ENCODE data around the gene MUTYH.
A peak's percentile ranks its signal among the peaks of the same experiment; 100 is the strongest.
"Not testable (repeated sequence)": the region's sequence is repeated elsewhere in the genome, so short reads cannot be mapped to it uniquely, and the experiment has no call there.

MUTYH gene

DNA sequence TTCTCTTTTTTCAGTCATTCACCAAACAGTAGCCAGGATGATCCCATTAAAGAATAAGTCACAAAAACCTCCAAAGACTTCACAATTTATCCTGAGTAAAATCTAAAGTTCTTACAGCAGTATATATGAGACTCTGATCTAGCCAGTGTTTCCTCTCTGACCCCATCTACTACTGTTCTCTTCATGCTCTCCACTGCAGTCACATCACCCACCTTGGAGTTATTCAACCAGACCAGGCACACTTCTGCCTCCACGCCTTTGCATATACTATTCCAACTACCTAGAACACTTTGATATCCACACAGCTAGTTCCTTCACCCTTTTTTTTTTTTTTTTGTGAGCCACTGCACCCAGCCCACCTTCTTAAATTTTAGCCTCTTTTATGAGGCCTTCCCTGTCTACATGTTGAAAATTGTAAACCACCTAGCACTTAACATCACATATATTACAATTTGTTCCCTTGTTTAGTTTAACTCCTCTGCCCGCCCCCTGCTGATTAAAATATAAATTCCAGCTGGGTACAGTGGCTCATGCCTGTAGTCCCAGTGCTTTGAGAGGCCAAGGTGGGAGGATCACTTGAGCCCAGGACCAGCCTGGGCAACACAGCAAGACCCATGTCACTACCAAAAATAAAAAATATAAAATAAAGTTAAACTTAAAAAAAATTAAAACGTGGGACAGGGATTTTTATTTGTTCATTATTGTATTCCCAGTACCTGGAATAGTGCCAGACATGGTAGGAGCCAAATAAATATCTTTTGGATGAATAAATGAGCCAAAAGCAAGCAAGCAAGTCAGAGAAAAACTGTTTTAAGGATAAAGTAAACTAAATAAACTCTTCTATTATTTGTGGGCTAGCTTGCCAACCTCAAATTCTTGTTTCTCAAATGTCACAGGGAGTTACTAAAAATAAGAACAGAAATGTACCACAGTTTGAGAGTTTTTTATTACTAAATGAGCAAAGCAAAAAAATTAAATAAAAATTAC is 35.2 kb upstream of the MUTYH start:
- Histone ChIP-seq H3K36me3 (ENCODE audit: low read depth) (no peaks in the 10 kb centered on the region), H3K27ac (ENCODE audit: poor library complexity, severe bottlenecking) (no peak overlapping the region), H3K4me3 (ENCODE audit: severe bottlenecking) (no peak overlapping the region), H3K27me3 (ENCODE audit: insufficient read depth, poor library complexity, severe bottlenecking) (no peaks in the 10 kb centered on the region), H3K9me3 (ENCODE audit: severe bottlenecking) (no peaks in the 10 kb centered on the region), H3K4me1 (ENCODE audit: insufficient read depth, poor library complexity, severe bottlenecking) (no peaks in the 10 kb centered on the region)
- TF ChIP-seq, protein P1, sequence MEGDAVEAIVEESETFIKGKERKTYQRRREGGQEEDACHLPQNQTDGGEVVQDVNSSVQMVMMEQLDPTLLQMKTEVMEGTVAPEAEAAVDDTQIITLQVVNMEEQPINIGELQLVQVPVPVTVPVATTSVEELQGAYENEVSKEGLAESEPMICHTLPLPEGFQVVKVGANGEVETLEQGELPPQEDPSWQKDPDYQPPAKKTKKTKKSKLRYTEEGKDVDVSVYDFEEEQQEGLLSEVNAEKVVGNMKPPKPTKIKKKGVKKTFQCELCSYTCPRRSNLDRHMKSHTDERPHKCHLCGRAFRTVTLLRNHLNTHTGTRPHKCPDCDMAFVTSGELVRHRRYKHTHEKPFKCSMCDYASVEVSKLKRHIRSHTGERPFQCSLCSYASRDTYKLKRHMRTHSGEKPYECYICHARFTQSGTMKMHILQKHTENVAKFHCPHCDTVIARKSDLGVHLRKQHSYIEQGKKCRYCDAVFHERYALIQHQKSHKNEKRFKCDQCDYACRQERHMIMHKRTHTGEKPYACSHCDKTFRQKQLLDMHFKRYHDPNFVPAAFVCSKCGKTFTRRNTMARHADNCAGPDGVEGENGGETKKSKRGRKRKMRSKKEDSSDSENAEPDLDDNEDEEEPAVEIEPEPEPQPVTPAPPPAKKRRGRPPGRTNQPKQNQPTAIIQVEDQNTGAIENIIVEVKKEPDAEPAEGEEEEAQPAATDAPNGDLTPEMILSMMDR (IDR thresholded peaks at IDR 0.05; ENCODE audit: poor library complexity, severe bottlenecking): no peak
- no peak for ATAC-seq (ENCODE audit: low read depth)
- DNase-seq (ENCODE audit: low spot score): no peak

DNA sequence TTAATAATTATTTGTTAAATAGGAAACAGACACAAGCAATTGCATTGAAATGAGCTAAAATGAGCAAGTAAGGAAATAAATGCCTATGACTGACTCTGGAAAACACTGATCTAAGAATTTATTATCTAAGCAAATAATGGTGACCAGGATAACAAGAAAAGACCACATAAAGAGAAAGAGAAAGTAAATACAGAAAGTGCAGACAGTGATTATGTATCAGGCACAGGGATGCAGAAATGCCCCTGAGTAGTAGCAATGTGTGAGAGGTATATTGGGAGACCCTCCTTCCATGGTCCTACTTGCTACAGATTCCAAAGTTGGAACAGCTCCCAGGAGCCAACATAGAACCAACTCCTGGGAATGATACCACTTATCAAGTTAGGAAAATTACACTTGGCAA is 33.3 kb upstream of the MUTYH start:
- no peak overlapping the region for H3K27ac ChIP-seq (ENCODE audit: poor library complexity, severe bottlenecking)
- DNase-seq (ENCODE audit: low spot score) (no peak), ATAC-seq (ENCODE audit: low read depth) (no peak)
- H3K4me1 ChIP-seq (ENCODE audit: insufficient read depth, poor library complexity, severe bottlenecking): no peaks in the 10 kb centered on the region
- TF ChIP-seq, protein P1 (IDR thresholded peaks at IDR 0.05; ENCODE audit: poor library complexity, severe bottlenecking): no peak
- H3K4me3 ChIP-seq (ENCODE audit: severe bottlenecking): no peak overlapping the region
- H3K36me3 ChIP-seq (ENCODE audit: low read depth): no peaks in the 10 kb centered on the region
- H3K27me3 ChIP-seq (ENCODE audit: insufficient read depth, poor library complexity, severe bottlenecking): no peaks in the 10 kb centered on the region
- no peaks in the 10 kb centered on the region for H3K9me3 ChIP-seq (ENCODE audit: severe bottlenecking)

DNA sequence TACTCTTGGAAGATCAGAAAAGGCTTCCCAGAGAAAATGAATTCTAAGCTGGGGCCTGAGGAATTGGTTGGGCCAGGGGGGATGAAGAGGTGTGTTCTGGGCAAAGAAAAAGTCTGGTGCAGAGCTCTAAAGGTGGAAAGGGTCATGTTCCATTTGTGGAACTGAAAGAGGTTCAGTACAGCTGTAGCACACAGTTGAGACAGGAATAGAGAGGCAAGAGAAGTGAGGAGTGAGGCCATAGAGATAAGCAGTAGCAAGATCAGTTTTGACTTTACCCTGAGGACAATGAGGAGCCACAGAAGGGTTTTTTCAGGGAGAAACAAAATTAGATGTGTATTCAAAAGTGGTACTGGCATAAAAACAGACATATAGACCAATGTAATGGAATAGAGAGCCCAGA is 30.3 kb upstream of the MUTYH start:
- H3K36me3 ChIP-seq (ENCODE audit: low read depth): no peaks in the 10 kb centered on the region
- no peaks in the 10 kb centered on the region for H3K4me1 ChIP-seq (ENCODE audit: insufficient read depth, poor library complexity, severe bottlenecking)
- H3K27ac ChIP-seq (ENCODE audit: poor library complexity, severe bottlenecking): no peak overlapping the region
- DNase-seq (ENCODE audit: low spot score) (no peak), ATAC-seq (ENCODE audit: low read depth) (no peak)
- H3K4me3 ChIP-seq (ENCODE audit: severe bottlenecking): no peak overlapping the region
- TF ChIP-seq, protein P1 (IDR thresholded peaks at IDR 0.05; ENCODE audit: poor library complexity, severe bottlenecking): no peak
- H3K9me3 ChIP-seq (ENCODE audit: severe bottlenecking): no peaks in the 10 kb centered on the region
- no peaks in the 10 kb centered on the region for H3K27me3 ChIP-seq (ENCODE audit: insufficient read depth, poor library complexity, severe bottlenecking)

DNA sequence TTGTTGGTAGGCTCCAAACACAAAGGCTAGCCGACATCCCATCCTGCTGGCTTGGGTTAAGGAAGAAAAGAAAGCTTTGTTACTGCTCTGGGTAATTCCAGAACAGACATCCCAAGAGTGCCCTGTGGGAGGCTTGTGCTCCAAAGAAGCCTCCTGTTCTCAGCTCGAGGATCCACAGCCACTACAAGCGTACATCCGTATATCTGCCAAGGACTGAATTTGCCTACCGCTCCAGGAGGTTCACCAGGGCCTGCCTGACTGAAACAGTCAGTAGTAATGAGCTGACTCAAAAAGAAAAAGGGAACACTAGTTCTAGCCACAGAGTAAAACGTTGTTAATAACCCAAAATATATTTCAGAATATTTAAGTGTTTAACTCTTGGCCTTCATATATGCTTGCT is 24.8 kb upstream of the MUTYH start:
- ATAC-seq (ENCODE audit: low read depth) (no peak), DNase-seq (ENCODE audit: low spot score) (no peak)
- H3K36me3 ChIP-seq (ENCODE audit: low read depth): no peaks in the 10 kb centered on the region
- H3K4me3 ChIP-seq (ENCODE audit: severe bottlenecking): no peak overlapping the region
- H3K9me3 ChIP-seq (ENCODE audit: severe bottlenecking): no peaks in the 10 kb centered on the region
- peaks cover 2% of the 10 kb centered on the region for H3K4me1 ChIP-seq (ENCODE audit: insufficient read depth, poor library complexity, severe bottlenecking)
- H3K27me3 ChIP-seq (ENCODE audit: insufficient read depth, poor library complexity, severe bottlenecking): no peaks in the 10 kb centered on the region
- H3K27ac ChIP-seq (ENCODE audit: poor library complexity, severe bottlenecking): no peak overlapping the region
- TF ChIP-seq, protein P1 (IDR thresholded peaks at IDR 0.05; ENCODE audit: poor library complexity, severe bottlenecking): no peak

DNA sequence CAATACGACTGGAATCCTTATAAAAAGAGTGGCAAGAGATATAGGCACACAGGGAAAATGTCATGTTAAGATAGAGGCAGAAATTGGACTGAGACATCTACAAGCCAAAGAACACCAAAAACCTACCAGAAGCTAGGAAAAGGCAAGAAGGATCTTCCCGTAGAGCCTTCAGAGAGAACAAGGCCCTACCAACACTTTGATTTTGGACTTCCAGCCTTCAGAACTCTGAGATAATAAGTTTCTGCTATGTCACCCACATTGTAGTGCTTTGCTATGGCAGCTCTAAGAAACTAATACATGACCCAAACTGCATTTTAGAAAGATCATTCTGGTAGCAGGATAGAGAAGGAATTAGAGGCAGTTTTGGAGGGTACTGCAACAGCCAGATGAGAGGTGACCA is 24.1 kb upstream of the MUTYH start:
- Histone ChIP-seq H3K27ac (ENCODE audit: poor library complexity, severe bottlenecking) (no peak overlapping the region), H3K36me3 (ENCODE audit: low read depth) (no peaks in the 10 kb centered on the region), H3K4me3 (ENCODE audit: severe bottlenecking) (no peak overlapping the region), H3K27me3 (ENCODE audit: insufficient read depth, poor library complexity, severe bottlenecking) (no peaks in the 10 kb centered on the region), H3K9me3 (ENCODE audit: severe bottlenecking) (no peaks in the 10 kb centered on the region), H3K4me1 (ENCODE audit: insufficient read depth, poor library complexity, severe bottlenecking) (peaks cover 6% of the 10 kb centered on the region)
- ATAC-seq (ENCODE audit: low read depth): no peak
- TF ChIP-seq, protein P1 (IDR thresholded peaks at IDR 0.05; ENCODE audit: poor library complexity, severe bottlenecking): no peak
- no peak for DNase-seq (ENCODE audit: low spot score)

DNA sequence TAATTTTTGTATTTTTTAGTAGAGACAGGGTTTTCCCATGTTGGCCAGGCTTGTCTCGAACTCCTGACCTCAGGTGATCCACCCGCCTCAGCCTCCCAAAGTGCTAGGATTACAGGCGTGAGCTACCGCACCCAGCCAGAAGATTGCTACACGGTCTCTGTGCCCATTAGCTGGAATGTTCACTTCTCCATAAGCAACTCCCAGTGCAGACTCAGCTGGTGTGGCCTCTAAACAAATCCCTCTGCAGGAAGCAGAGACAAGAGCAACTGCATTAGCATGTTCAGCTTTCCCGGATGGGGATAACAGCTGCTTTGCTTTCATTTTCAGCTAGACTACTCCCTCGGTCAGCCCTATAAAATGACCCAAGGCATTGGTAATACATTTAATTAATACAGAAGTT is 20.7 kb upstream of the MUTYH start:
- H3K27ac ChIP-seq (ENCODE audit: poor library complexity, severe bottlenecking); DNase-seq (ENCODE audit: low spot score): not testable (repeated sequence)

More for the DNA sequence above, 20.7 kb upstream of the MUTYH start:
- peak; percentile 75 for ATAC-seq (ENCODE audit: low read depth)
- not testable (repeated sequence) for H3K4me3 ChIP-seq (ENCODE audit: severe bottlenecking); H3K9me3 ChIP-seq (ENCODE audit: severe bottlenecking); H3K36me3 ChIP-seq (ENCODE audit: low read depth); H3K27me3 ChIP-seq (ENCODE audit: insufficient read depth, poor library complexity, severe bottlenecking); H3K4me1 ChIP-seq (ENCODE audit: insufficient read depth, poor library complexity, severe bottlenecking)

Data from RWPE2 (cell line).